ENCODE results near the gene PFKFB1. TPM values are rescaled to one million over a fixed set of nuclear protein-coding genes. Genes with fewer than 3 reads are reported as not detected.

The PFKFB1 gene
- total and polyA plus RNA-seq, 5 donors from 2014 or later, result 0.09 to 0.40 (median 0.35) TPM; not detected in 2

GRCh38 chrX:54909941-54910340 is 84.0 kb downstream of the PFKFB1 start:
- no peak overlapping the region for H3K4me3 ChIP-seq (ENCODE audit: low read depth, low read length)

GRCh38 chrX:54894159-54894558 is 99.8 kb downstream of the PFKFB1 start:
- no peak overlapping the region for H3K27ac Mint-ChIP-seq
- peaks cover 10% of the 10 kb centered on the region for H3K27me3 Mint-ChIP-seq
- no peak overlapping the region for H3K4me3 Mint-ChIP-seq
- Histone ChIP-seq H3K9me3 (ENCODE audit: control insufficient read depth in 2 of 2, low read length in 2 of 2) (no peaks in the 10 kb centered on the region), H3K27ac (ENCODE audit: insufficient read depth, low read length, poor library complexity, severe bottlenecking) (no peak overlapping the region), H3K36me3 (ENCODE audit: control insufficient read depth, insufficient read depth, low read length) (no peaks in the 10 kb centered on the region), H3K4me1 (ENCODE audit: control insufficient read depth, insufficient read depth, low read length, poor library complexity, severe bottlenecking) (no peaks in the 10 kb centered on the region), H3K27me3 (ENCODE audit: control insufficient read depth, insufficient read depth, low read length) (no peaks in the 10 kb centered on the region), H3K4me3 (ENCODE audit: low read depth, low read length) (no peak overlapping the region)
- no peaks in the 10 kb centered on the region for H3K4me1 Mint-ChIP-seq
- peaks cover 0 to 4% (median 0%) of the 10 kb centered on the region in 7 donors for H3K9me3 Mint-ChIP-seq
- ATAC-seq (ENCODE audit: low read depth in 2 of 2) (no peak), DNase-seq (no peak)
- H3K36me3 Mint-ChIP-seq, result no peaks in the 10 kb centered on the region

More at GRCh38 chrX:54909941-54910340, 84.0 kb downstream of the PFKFB1 start:
- ATAC-seq (ENCODE audit: low read depth in 2 of 2) (no peak), DNase-seq (no peak)
- Mint-ChIP-seq H3K9me3 (peaks cover 0 to 11% (median 4%) of the 10 kb centered on the region in 7 donors), H3K4me1 (no peaks in the 10 kb centered on the region), H3K4me3 (no peak overlapping the region), H3K27ac (no peak overlapping the region), H3K27me3 (no peaks in the 10 kb centered on the region), H3K36me3 (no peaks in the 10 kb centered on the region)
- H3K4me1 ChIP-seq (ENCODE audit: control insufficient read depth, insufficient read depth, low read length, poor library complexity, severe bottlenecking), result no peaks in the 10 kb centered on the region
- H3K36me3 ChIP-seq (ENCODE audit: control insufficient read depth, insufficient read depth, low read length), result no peaks in the 10 kb centered on the region
- H3K27me3 ChIP-seq (ENCODE audit: control insufficient read depth, insufficient read depth, low read length), result no peaks in the 10 kb centered on the region
- no peak overlapping the region for H3K27ac ChIP-seq (ENCODE audit: insufficient read depth, low read length, poor library complexity, severe bottlenecking)
- peaks cover 0 to 3% of the 10 kb centered on the region in 2 experiments for H3K9me3 ChIP-seq (ENCODE audit: control insufficient read depth in 2 of 2, low read length in 2 of 2)

- Mint-ChIP-seq H3K27ac (no peak overlapping the region), H3K36me3 (no peaks in the 10 kb centered on the region), H3K4me3 (no peak overlapping the region), H3K27me3 (peaks cover 14% of the 10 kb centered on the region), H3K9me3 (peaks cover 0 to 4% (median 0%) of the 10 kb centered on the region in 7 donors), H3K4me1 (no peaks in the 10 kb centered on the region)
- Histone ChIP-seq H3K36me3 (ENCODE audit: control insufficient read depth, insufficient read depth, low read length) (no peaks in the 10 kb centered on the region), H3K4me1 (ENCODE audit: control insufficient read depth, insufficient read depth, low read length, poor library complexity, severe bottlenecking) (no peaks in the 10 kb centered on the region), H3K4me3 (ENCODE audit: low read depth, low read length) (no peak overlapping the region), H3K27ac (ENCODE audit: insufficient read depth, low read length, poor library complexity, severe bottlenecking) (no peak overlapping the region), H3K9me3 (ENCODE audit: control insufficient read depth in 2 of 2, low read length in 2 of 2) (no peaks in the 10 kb centered on the region), H3K27me3 (ENCODE audit: control insufficient read depth, insufficient read depth, low read length) (no peaks in the 10 kb centered on the region)
- ATAC-seq (ENCODE audit: low read depth in 2 of 2) (peak in 1 of 2 donors; percentile 52), DNase-seq (peak in 2 of 3 donors; percentile 32 to 42)
These were observed 102.4 kb downstream of the PFKFB1 start for GRCh38 chrX:54891573-54891972.

GRCh38 chrX:54885740-54886139 is 108.2 kb downstream of the PFKFB1 start:
- Histone ChIP-seq H3K4me3 (ENCODE audit: low read depth, low read length) (no peak overlapping the region), H3K4me1 (ENCODE audit: control insufficient read depth, insufficient read depth, low read length, poor library complexity, severe bottlenecking) (no peaks in the 10 kb centered on the region), H3K27me3 (ENCODE audit: control insufficient read depth, insufficient read depth, low read length) (no peaks in the 10 kb centered on the region), H3K36me3 (ENCODE audit: control insufficient read depth, insufficient read depth, low read length) (no peaks in the 10 kb centered on the region), H3K9me3 (ENCODE audit: control insufficient read depth in 2 of 2, low read length in 2 of 2) (no peaks in the 10 kb centered on the region), H3K27ac (ENCODE audit: insufficient read depth, low read length, poor library complexity, severe bottlenecking) (no peak overlapping the region)
- Mint-ChIP-seq H3K27me3 (peaks cover 8% of the 10 kb centered on the region), H3K9me3 (peaks cover 0 to 3% (median 0%) of the 10 kb centered on the region in 7 donors), H3K4me3 (no peak overlapping the region), H3K27ac (no peak overlapping the region), H3K4me1 (no peaks in the 10 kb centered on the region), H3K36me3 (no peaks in the 10 kb centered on the region)
- no peak for ATAC-seq (ENCODE audit: low read depth in 2 of 2)
- DNase-seq, result no peak

Other genes with a start within 250 kb of the PFKFB1 start
- gene ITIH6, start 195.9 kb downstream of the PFKFB1 start, total RNA-seq, result not detected
- not detected for gene ITIH6, start 195.9 kb downstream of the PFKFB1 start, polyA plus RNA-seq
- 61.0 TPM for gene MAGED2, start 186.4 kb downstream of the PFKFB1 start, total RNA-seq
- 100 to 1,000 TPM in 3 of 4 donors, 10 to 100 TPM in 1; 97.5 to 116 (median 109) TPM for gene MAGED2, start 186.4 kb downstream of the PFKFB1 start, polyA plus RNA-seq
- gene TRO, start 73.4 kb downstream of the PFKFB1 start, total RNA-seq, result 0.47 TPM
- gene TRO, start 73.4 kb downstream of the PFKFB1 start, polyA plus RNA-seq, result under 1 TPM in 2 of 4 donors, not detected in 2; 0.17 to 0.44 TPM
- 9.4 TPM for gene APEX2, start 6.2 kb upstream of the PFKFB1 start, total RNA-seq
- gene APEX2, start 6.2 kb upstream of the PFKFB1 start, polyA plus RNA-seq, result 10 to 100 TPM; 16.5 to 21.6 (median 18.7) TPM
- not detected for gene ALAS2, start 36.8 kb upstream of the PFKFB1 start, total RNA-seq
- gene ALAS2, start 36.8 kb upstream of the PFKFB1 start, polyA plus RNA-seq, result not detected
- not detected for gene PAGE2B, start 80.8 kb upstream of the PFKFB1 start, total RNA-seq
- not detected for gene PAGE2B, start 80.8 kb upstream of the PFKFB1 start, polyA plus RNA-seq
- gene PAGE2, start 94.8 kb upstream of the PFKFB1 start, total RNA-seq, result not detected
- not detected for gene PAGE2, start 94.8 kb upstream of the PFKFB1 start, polyA plus RNA-seq
- not detected for gene PAGE5, start 226.2 kb upstream of the PFKFB1 start, total RNA-seq
- 1 to 10 TPM in 2 of 4 donors, under 1 TPM in 1, not detected in 1; 0.66 to 3.3 (median 2.6) TPM for gene PAGE5, start 226.2 kb upstream of the PFKFB1 start, polyA plus RNA-seq